Cardiac fibroblast (primary cell): ENCODE measurements around the gene CDH8.

Source experiments
- DNase-seq, 2 donors: peaks; one replicate each; pipeline versions ENCODE4 v3.0.0 to v3.0.0-alpha.2; 2010; ENCODE audit warnings: low read depth in 2 of 2
- H3K4me3 ChIP-seq, 2 donors: replicated peaks in 1 of 2; 1 replicate in 1 of 2; 2 replicates in 1 of 2; pipeline ENCODE4 v1.5.1; 2011; ENCODE audit warnings: low read depth in 2 of 2, low read length in 2 of 2, mild to moderate bottlenecking in 2 of 2, moderate library complexity in 1 of 2
- TF ChIP-seq, protein P1 (sequence below): IDR thresholded peaks from one replicate; pipeline ENCODE4 v1.5.1; 2011; ENCODE audit warnings: low read depth, mild to moderate bottlenecking, low read length, inconsistent platforms

CDH8 gene

DNA sequence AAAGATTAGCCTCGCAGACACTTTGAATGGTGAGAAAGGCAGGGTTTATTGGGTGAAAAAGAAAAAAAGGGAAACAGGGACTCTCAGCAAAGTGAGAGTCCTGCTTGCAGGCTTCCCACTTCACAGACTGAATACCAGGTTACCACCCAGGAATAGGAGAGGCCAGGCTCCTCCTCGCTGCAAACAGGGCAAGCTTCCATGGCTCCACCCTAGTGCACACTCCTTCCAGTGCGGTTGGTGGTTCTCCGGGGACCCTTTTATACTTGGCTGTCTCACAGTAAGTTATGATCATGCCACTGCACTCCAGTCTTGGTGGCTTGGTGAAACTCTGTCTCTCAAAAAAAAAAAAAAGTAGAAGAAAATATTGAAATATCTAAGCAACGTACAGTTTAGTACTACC is 30.5 kb upstream of the CDH8 start:
- TF ChIP-seq, protein P1, sequence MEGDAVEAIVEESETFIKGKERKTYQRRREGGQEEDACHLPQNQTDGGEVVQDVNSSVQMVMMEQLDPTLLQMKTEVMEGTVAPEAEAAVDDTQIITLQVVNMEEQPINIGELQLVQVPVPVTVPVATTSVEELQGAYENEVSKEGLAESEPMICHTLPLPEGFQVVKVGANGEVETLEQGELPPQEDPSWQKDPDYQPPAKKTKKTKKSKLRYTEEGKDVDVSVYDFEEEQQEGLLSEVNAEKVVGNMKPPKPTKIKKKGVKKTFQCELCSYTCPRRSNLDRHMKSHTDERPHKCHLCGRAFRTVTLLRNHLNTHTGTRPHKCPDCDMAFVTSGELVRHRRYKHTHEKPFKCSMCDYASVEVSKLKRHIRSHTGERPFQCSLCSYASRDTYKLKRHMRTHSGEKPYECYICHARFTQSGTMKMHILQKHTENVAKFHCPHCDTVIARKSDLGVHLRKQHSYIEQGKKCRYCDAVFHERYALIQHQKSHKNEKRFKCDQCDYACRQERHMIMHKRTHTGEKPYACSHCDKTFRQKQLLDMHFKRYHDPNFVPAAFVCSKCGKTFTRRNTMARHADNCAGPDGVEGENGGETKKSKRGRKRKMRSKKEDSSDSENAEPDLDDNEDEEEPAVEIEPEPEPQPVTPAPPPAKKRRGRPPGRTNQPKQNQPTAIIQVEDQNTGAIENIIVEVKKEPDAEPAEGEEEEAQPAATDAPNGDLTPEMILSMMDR: no peak

DNA sequence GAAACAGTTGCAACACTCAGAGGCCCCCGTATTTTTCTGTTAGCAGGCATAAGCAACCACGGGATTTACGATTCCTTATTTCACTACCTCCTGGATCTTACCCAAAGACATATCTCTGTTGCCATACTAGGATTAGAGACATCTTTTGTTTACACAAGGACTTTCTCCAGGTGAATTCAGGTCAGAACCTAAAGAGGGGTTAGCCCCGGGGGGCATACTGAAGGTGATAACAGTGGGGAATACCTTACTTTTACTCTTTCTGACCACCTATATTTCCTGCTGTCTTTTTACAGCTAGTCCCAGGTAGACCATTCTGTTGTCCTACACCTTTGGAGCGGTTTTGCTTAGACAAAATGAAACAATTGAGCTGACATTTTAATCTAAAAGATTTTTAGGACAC is 27.9 kb upstream of the CDH8 start:
- H3K4me3 ChIP-seq: no peak overlapping the region
- TF ChIP-seq, protein P1: no peak

More for the DNA sequence above, 30.5 kb upstream of the CDH8 start:
- DNase-seq: no peak
- H3K4me3 ChIP-seq: no peak overlapping the region

DNA sequence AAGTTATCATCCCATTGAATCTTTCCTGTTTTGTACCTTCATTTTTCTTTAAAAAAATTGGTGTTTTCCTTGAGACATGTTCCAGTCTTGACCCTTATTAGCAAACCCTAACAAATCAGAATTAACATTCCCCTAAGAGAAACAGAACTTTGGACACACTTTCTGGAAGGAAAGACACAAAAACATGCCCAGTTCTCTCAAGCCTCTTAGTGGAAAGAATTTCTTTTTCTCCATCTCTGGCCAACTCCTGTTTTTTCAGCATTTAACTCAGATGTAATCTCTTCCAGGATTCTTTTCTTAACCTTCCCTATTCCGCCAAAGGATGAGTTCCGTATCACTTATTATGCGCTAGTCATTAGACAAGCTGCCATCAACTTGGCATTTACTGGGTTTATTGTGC is 23.9 kb upstream of the CDH8 start:
- H3K4me3 ChIP-seq: no peak overlapping the region
- TF ChIP-seq, protein P1: no peak
- no peak for DNase-seq

More for the DNA sequence above, 27.9 kb upstream of the CDH8 start:
- DNase-seq: no peak

DNA sequence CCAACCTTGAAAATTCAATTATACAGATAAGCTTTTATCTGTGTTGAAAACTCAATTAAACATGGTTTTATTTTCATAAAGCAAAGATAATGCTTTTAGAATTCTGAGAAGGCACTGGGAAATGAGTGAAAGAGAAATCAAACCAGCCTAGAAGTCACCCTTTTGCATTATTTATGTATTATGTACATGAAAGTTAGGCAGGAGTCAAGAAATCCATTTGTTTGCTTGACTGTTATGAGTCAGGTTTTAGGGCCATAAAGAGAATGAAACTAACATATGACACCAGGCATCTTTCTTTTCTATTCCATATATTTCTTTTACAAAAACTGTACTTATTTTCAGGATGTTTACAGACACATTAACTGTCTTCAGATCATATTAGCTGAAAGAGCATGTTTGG is 23.3 kb upstream of the CDH8 start:
- TF ChIP-seq, protein P1: no peak
- no peak overlapping the region for H3K4me3 ChIP-seq
- DNase-seq: no peak

DNA sequence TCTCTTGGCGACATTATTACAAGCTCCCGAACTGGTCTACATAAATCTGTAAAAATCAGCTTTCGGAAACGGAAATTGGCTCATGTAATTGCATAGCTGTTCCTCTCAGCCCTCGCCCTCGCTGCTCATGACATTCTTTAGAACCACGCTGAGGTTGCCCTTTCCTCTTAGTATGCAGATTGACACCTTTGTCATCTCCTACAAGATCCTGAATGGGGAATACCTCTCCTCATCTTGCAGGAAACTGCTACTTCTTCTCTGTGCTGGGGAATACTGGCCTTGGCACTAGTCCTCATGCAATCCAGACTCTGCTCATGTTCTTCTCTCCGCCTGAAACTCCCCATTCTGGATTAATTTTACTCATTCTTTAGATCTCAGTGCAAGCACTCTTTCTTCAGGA is 22.2 kb upstream of the CDH8 start:
- no peak for DNase-seq
- no peak overlapping the region for H3K4me3 ChIP-seq
- TF ChIP-seq, protein P1: no peak

DNA sequence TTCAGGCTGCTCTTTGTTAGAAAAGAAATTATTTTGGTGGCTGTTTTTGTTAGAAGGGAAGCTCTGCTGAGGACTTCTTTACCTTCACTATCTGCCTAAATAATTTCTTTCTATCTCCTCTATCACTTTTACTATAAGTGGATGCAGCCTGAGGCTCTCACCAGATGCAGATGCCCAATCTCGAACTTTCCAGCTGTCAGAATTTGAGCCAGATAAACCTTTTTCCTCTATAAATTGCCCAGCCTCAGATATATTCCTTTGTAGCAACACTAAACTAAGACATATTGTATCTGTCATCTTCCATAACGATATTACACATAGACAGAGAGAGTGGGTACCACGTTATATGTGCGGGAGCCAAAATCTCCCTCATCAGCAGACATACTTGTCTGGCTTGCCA is 15.7 kb upstream of the CDH8 start:
- no peak for DNase-seq
- TF ChIP-seq, protein P1: no peak
- no peak overlapping the region for H3K4me3 ChIP-seq

DNA sequence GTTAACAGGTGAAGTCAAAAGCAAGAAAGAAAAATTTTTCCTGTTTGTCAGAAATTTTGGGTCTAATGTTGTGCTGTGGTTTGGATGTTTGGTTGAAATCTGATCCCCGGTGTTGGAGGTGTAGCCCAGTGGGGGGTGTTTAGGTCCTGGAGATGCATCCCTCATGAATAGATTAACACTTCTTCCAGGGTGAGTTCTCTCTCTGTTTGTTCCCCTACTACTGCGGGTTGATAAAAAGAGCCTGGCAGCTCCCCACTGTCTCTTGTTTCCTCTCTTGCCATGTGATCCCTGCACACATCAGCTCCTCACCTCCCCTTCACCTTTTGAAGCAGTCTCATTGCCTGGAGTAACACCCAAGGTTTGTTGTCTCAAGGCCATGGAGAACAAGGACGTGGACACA is 14.6 kb upstream of the CDH8 start:
- no peak overlapping the region for H3K4me3 ChIP-seq
- no peak for DNase-seq
- TF ChIP-seq, protein P1: no peak
